Activated CD4-positive, alpha-beta T cell treated with anti-CD3 and anti-CD28 coated beads for 4 hours (primary cell): Measurements from ENCODE around the gene AP1G1.

Experiments
- DNase-seq, 2 donors: peaks; one replicate each; pipeline ENCODE4 v3.0.0-alpha.2; 2020

AP1G1 gene

DNA sequence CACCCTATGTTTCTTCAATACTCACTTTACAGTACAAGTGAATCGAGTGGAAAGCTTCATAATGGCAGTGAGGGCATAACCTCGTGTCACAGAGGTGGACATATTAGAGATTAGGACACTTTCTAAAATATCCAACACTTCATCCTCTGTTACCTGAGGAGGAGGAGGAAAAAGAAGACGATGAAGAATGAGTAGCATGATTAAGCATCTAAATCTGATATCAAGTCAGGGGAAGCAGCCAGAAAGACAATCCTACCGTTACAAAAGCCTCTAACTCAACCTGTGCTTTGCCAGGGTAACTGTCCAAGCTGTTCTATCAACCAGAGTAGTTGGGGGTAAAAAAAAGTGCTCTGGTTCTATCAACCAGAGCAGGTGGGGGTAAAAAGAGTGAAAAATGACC lies 60.4 kb downstream of the AP1G1 start:
- no peak for DNase-seq

GRCh38 chr16:71746442-71747046 lies 62.1 kb downstream of the AP1G1 start:
- peak; percentile 10 to 26 for DNase-seq

DNA sequence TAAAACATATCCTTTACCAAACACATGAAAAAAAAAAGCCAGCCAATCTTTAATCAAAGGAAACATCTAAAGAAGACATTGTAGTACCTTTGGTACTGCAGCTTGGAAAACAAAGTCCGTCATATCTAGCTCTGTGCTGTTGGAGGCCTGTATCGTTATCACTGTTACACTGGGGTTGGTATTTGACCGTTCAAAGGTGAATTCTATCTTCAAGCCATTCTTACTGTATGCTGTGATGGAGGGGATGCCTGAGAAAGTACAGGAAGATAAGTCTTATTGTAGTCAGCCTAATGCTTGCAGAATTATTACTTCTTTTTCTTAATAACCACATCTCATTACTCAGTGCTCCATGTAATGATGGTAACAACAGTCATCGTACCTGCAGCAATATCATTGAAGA lies 69.8 kb downstream of the AP1G1 start:
- no peak for DNase-seq

DNA sequence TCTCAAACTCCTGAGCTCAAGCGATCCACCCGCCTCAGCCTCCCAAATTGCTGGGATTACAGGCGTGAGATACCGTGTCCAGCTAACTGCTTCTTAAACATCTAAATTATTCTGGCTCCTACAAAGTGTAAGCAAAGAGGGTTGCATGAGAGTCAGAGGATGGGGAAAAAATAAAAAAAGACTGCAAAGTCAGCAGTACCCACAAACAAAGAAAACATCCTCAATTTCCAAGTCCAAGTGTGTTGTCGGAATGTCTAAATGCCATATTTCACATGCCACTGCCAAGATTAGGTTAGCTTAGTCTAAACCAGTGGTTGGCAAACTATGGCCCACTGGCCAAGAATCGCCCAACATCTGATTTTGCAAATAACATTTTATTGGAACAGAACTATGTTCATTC lies 71.1 kb downstream of the AP1G1 start:
- DNase-seq = no peak

- no peak for DNase-seq
Measured at GRCh38 chr16:71734511-71734910, 74.1 kb downstream of the AP1G1 start.

GRCh38 chr16:71732587-71732986 lies 76.0 kb downstream of the AP1G1 start:
- DNase-seq = no peak

DNA sequence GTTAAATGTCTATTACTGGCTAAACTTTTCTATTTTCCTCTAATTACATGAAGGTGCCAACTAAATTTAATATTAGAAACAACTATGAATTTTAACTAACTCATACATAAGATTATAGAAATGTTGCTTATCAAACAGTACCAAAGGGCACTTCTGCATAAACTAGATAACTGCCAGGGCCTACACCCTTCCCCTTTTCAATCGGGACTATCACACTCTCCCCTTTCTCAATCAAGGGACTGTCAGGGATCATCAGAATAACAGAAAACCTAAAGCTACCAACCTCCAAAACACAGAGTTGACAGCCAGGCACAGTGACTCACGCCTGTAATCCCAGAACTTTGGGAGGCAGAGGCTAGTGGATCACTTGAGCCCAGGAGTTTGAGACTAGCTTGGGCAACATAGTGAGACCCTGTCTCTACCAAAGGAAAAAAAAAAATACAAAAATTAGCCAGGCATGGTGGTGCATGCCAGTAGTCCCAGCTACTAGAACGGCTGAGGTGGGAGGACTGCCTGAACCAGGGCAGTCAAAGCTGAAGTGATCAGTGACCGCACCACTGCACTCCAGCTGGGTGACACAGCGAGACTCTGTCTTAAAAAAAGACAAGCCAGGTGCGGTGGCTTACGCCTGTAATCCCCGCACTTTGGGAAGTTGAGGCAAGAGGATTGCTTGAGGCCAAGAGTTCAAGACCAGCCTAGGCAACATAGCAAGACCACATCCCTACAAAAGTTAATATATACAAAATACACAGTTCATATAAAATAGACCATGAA lies 80.9 kb downstream of the AP1G1 start:
- no peak for DNase-seq

DNA sequence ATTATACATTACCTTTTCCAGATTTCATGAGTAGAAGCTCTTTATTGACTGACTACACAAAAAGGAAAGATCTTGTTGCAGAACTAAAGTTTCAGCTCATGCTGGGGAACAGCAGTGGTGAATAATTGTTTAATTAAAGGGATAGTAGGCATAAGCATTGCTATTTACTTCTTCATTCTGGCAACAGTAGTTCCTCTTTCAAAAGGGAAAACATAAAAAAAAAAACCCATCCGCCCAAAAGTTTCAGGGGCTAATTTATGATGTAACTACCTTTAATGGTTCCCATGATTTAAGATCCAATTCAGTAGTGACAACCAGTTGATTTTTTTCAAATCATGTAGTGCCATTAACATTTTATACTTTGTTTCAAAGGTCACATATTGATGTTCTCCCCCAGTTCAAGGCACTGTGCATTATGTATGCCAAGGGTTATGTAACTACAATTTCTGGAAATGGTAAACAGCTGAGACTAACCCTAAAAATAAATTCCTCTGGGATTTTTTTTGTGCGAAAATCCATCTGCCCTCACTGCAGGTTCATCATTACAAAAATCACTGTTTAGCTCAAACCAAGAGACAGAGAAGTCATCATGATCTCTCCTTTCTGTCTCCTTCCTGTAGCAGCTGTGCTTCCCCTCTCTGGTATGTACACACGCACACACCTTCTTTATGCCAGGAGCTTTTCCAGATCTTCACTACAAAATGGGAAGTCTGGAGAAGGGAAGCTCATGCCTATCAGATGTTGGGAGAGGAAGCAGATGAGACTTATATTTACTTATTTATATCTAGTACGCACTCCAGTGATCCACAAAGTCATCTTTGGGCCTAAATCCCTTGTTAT lies 81.9 kb downstream of the AP1G1 start:
- no peak for DNase-seq

DNA sequence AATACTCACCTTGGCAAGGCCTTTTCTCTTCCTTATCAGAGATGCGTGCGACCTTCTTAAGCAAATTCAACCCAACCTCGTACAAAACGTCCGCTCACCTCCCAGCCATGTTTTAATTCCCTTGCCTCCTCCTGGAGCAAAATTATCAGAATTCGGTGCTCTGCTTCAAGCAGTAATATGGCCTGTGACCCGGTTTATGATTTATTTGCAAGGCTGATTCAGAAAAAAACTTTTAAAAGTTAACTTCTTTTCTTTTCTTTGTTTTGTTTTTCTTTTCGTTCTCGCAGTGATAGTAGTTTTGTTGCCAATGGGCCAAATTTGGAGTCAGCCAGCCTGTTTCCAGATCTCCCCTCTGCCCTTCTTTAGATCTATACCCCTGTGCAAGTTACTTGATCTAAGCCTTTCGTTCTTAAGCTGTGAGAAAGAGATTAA lies 84.3 kb downstream of the AP1G1 start, which contains the start of gene PHLPP2:
TSS of gene PHLPP2 (minus strand) at position 382 of the 432 bp plus-strand sequence. CDS start 9,906 bp downstream, outside the sequence.
- DNase-seq = no peak

GRCh38 chr16:71723537-71724319 lies 84.9 kb downstream of the AP1G1 start:
- peak; percentile 73 to 77 for DNase-seq

GRCh38 chr16:71722801-71723536 lies 85.7 kb downstream of the AP1G1 start:
- DNase-seq = peak; percentile 39 to 53

DNA sequence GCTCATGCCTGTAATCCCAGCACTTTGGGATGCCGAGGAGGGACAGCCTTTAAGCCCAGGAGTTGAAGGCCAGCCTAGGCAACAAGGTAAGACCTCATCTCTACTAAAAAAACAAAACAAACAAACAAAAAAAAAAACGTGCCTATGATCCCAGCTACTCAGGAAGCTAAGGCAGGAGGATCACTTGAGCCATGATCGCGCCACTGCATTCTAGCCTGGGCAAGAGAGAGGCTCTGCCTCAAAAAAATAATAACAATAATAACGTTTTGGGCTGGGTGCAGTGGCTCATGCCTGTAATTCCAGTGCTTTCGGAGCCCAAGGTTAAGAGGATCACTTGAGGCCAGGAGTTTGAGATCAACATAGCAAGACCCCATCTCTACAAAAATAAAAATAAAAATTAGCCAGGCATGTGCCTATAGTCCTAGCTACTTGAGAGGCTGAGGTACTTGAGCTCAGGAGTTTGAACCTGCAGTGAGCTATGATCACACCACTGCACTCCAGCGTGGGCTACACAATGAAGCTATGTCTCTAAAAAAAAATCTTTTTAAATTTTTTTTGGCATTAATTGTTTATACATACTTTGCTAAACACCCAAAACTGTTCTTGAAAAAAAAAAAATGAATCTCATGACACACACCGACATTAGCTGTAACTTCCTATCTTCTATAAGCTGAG lies 87.4 kb downstream of the AP1G1 start:
- DNase-seq = no peak

GRCh38 chr16:71712501-71712900 lies 96.1 kb downstream of the AP1G1 start:
- no peak for DNase-seq

GRCh38 chr16:71711789-71712188 lies 96.8 kb downstream of the AP1G1 start:
- no peak for DNase-seq

DNA sequence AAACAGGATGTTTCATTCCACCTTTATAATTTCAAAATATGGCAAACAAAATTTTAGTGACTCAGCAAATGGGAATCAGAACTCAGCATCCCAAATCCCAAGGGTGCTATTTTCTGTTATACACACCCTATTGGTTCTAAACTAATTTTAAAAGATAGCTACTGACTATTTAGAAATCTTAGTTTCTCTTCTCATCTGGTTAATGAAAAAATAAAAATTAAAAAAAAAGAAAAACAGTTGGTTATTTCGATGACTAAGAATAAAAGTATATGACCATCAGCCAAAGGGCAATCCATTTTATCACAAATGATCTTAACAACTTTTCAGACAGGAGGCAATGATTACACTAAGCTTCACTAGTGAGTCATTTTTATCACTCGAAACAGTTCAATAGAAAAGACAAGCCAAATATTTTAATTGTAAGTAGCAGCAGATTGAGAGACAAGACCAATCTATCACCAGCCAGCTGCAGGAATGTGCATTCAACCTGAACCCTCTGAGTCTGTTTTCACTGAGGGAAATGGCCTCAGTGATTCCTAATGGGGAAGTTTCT lies 99.3 kb downstream of the AP1G1 start:
- DNase-seq = no peak

GRCh38 chr16:71708696-71709095 lies 99.9 kb downstream of the AP1G1 start:
- DNase-seq = no peak

DNA sequence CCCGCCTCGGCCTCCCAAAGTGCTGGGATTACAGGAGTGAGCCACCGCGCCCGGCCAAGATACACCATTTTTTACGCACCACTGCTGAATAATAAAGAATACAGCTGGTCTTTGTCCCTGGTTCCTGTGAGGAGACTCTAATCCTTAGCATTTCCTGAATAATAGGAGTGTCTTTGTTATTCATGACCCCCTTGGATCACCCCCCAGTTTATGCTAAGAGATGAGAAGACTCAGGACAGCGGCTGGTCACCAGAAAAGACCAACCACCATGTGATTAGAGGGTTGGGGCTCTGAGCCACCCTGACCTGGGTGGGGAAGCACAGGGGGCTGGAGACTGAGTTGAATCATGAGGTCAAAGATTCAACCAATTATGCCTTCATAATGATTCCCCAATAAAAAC lies 101.4 kb downstream of the AP1G1 start:
- no peak for DNase-seq

DNA sequence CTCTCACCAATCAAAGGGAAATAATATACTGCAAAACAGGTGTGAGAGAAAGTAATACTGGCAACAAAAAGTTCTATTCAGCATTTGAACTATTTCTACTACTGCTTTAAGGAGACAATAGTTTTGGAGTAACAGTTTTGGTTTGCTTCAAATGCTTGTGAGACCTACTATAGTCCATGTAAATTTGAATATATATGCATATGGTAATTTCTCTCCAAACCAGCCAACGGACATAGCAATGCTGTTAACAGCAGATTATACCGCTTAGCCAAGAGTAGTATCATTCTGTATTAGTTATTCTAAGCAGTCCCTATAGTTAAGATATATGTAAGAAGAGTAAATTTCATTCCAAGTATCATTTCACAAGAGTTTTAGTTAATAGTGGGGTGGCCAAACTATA lies 102.6 kb downstream of the AP1G1 start:
- no peak for DNase-seq

DNA sequence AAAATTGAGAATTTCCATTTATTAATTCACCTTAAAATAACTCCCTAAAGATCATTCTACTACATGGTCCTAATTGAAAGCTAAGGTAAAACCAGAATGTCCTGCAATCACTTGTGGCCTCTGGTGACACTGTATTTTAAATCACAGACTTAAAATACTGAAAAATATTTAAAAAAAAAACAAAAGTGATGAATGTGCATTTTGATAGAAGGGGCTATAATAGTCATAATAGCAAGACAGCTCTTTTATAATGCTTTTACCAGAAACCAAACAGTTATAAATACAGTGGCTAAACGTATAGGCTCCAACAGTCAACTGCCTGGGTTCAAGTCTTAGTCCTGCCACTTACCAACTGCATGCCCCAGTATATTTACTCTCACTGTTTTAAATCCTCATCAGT lies 105.3 kb downstream of the AP1G1 start:
- no peak for DNase-seq

DNA sequence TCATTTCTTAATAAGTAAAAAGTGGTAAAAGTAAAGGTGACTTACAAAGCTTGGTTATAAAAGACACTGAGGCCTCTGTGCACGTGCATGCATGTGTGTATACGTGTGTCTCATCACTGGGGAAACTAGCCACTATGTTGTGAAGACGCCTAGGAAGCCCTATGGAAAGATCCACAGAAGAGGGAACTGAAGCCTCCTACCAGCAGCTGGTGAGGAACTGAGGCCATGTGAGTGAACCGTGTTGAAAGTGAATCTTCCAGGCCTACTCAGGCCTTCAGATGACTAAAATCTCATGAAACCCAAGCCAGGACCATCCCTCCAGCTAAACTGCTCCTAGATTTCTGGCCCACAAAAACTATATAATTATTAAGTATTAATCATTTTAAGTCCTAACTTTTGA lies 107.8 kb downstream of the AP1G1 start:
- no peak for DNase-seq

- DNase-seq = no peak
Measured at GRCh38 chr16:71698491-71698890, 110.1 kb downstream of the AP1G1 start.
